AG09309 (cell line): ENCODE measurements around the gene P2RY13.

Experiments used
- DNase-seq: peaks from one replicate; pipeline ENCODE4 v3.0.0-alpha.2; 2010; ENCODE audit warnings: low read depth
- H3K4me3 ChIP-seq: 2 replicates; pipeline ENCODE4 v1.5.1; 2011; ENCODE audit warnings: mild to moderate bottlenecking, low read depth, low read length, moderate library complexity; ENCODE audit not compliant: control insufficient read depth
- TF ChIP-seq, protein P1 (sequence below): IDR thresholded peaks from 2 replicates; pipeline ENCODE4 v1.5.1; 2011; ENCODE audit warnings: mild to moderate bottlenecking, low read depth, low read length, inconsistent platforms; ENCODE audit not compliant: insufficient read depth, control insufficient read depth; ENCODE audit errors: missing control alignments

The P2RY13 gene

DNA sequence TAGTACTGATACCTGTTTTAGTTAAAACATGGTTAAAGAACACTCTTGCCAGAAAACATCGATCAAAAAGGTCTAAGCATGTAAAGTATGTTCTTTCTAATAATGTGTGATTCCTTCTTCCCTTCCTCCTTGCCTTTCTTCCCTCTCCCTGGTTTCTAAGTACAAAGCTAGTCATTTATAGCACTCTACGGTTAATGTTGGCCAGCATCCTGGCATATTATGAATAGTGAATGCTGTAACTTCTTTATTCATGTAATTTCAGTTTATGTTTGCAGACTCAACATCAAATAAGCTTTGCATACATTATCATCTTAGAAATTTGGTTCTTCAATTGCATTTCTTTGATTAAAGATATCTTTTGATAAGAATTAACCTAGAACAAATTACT is 28.1 kb upstream of the P2RY13 start:
- TF ChIP-seq, protein P1, sequence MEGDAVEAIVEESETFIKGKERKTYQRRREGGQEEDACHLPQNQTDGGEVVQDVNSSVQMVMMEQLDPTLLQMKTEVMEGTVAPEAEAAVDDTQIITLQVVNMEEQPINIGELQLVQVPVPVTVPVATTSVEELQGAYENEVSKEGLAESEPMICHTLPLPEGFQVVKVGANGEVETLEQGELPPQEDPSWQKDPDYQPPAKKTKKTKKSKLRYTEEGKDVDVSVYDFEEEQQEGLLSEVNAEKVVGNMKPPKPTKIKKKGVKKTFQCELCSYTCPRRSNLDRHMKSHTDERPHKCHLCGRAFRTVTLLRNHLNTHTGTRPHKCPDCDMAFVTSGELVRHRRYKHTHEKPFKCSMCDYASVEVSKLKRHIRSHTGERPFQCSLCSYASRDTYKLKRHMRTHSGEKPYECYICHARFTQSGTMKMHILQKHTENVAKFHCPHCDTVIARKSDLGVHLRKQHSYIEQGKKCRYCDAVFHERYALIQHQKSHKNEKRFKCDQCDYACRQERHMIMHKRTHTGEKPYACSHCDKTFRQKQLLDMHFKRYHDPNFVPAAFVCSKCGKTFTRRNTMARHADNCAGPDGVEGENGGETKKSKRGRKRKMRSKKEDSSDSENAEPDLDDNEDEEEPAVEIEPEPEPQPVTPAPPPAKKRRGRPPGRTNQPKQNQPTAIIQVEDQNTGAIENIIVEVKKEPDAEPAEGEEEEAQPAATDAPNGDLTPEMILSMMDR: no peak
- DNase-seq: no peak
- H3K4me3 ChIP-seq: no peak overlapping the region

DNA sequence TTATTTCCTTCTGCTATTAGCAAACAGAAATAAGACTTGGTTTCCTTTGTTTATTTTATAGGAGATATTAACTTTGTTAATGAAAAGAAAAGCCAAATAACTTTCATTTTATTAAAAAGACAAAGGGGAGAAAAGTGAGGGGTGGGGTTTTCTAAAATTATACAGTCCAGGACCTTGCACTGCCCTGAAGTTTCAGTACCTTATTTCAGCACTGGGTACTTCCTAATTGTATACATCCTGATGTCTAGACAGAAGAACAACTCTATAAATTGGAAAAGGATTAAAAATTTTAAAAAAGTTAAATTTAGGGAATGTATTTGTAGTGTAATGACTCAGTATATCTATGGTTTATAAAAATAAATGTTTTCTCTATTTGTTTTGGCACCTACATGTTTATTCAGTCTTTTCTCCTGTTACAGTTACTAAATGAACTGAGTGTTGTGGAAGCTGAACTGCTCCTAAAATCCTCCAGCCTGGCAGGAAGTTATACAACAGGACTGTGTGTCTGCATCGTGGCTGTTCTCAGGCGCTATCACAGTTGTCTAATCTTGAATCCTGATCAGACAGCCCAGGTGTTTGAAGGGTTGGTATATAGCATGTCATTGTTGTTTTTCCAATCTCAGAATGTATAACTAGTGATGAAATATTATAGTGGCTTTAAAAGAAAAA is 27.6 kb upstream of the P2RY13 start:
- DNase-seq: no peak
- TF ChIP-seq, protein P1: no peak

DNA sequence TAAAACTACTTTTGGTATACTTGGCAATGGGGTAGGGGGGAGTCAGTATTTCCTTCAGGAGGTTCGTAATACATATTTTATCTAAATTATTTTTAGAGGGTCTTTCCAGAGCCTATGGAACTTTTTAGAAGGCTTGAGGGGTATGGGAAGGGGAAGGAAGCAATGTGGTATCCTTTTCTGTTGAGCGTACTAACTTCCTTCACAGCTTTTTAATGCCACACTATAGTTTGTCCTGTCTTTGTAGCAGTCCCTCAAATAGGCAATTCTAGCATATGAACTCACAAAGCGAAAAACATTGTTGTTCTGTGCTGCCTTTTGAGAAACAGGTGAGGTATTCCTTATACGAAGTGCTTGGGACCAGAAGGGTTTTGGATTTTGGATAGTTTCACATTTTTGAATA is 22.3 kb upstream of the P2RY13 start:
- no peak for DNase-seq
- TF ChIP-seq, protein P1: no peak
- H3K4me3 ChIP-seq: no peak overlapping the region

More for the DNA sequence above, 27.6 kb upstream of the P2RY13 start:
- no peak overlapping the region for H3K4me3 ChIP-seq

DNA sequence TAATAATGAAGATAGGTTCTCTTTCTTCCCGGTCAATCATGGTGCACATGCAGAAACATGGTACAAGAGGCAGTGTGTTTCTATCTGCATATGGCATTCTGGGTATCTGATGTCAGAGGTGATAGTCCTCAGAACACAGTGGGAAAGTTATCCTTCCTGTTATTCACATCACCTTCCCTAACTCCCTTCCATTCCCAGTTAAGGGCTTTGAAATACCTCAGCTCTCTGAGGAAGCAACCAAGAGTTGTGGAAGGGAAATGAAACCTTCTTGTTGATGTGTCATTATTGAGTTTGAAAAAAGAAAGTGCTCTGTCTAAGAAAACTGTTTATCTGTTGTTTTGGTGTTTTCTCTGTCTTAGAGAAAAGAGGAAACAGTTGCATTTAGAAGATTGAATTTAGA is 21.9 kb upstream of the P2RY13 start:
- TF ChIP-seq, protein P1: no peak
- DNase-seq: no peak
- H3K4me3 ChIP-seq: no peak overlapping the region

DNA sequence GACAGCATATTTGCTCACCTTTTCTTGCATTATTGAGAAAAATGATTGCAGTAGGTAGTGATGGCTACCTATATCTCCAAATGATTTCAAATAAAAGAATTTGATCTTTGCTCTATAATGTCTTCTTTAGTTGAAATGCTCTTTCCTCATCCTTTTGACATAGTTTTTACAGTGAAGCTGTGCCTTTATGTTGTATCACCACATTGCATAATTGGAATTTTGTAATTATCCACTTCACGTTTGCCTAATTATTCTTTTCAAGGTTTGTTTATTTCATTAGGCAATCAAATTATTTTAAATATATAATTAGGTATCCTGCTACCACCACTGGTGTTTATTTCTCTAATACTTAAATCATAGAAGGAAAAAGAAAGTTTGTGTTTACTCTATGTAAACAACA is 21.3 kb upstream of the P2RY13 start:
- TF ChIP-seq, protein P1: no peak
- no peak overlapping the region for H3K4me3 ChIP-seq
- no peak for DNase-seq

DNA sequence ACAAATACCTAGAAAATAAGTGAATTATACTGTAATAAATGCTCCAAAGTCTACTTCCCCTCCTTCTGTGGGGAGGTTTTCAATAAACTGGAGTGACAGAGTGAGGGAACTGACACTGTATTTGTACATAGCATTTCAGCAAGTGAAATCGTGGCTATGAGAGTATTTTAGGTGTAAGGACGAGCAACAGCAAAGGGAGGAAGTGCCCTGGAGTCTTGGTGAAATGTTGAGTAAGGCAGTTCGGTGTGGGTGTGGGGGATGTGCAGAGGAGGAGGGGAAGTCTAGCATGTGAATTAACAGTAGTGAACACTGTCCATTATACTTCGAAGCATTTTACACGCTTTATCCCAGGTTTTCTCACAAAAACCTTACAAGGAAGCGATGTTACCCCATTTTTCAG is 18.1 kb upstream of the P2RY13 start:
- no peak for DNase-seq
- TF ChIP-seq, protein P1: no peak
- H3K4me3 ChIP-seq: no peak overlapping the region
